Naive thymus-derived CD4-positive, alpha-beta T cell (primary cell): ENCODE measurements around the gene APH1A. TPM values are rescaled to one million over a fixed set of nuclear protein-coding genes. Genes with fewer than 3 reads are reported as not detected.

Source experiments
- ATAC-seq: fragments of 150-1000 bp; cut with Tn5 transposase; 2 replicates; pipeline ENCODE4 v1.10.0; 2021; ENCODE audit warnings: mild to moderate bottlenecking, moderate library complexity
- CTCF ChIA-PET: fragments of 350-600 bp; sonication (Branson Sonifier 250); formaldehyde crosslinking; loops from one replicate; lab custom pipeline; 2021; ENCODE audit warnings: antibody characterized with exemption; lab: Charles Lee
- POLR2A ChIA-PET: fragments of 350-600 bp; sonication (Branson Sonifier 250); formaldehyde crosslinking; loops from one replicate; lab custom pipeline; 2021; ENCODE audit warnings: antibody characterized with exemption, inconsistent platforms; lab: Charles Lee
- DNase-seq, 9 donors: peaks; one replicate each; pipeline versions ENCODE4 v3.0.0 to v3.0.0-alpha.2; 2020 to 2022; ENCODE audit warnings: mixed read lengths in 1 of 9
- H3K27ac ChIP-seq: one replicate; pipeline ENCODE4 v1.7.0; 2013; ENCODE audit warnings: mild to moderate bottlenecking, low read depth, low read length, moderate library complexity
- H3K27me3 ChIP-seq, 2 donors: one replicate each; pipeline ENCODE4 v1.7.0; 2013; ENCODE audit warnings: low read length in 2 of 2, mild to moderate bottlenecking in 2 of 2, moderate library complexity in 2 of 2; ENCODE audit not compliant: control insufficient read depth in 2 of 2, insufficient read depth in 2 of 2
- H3K36me3 ChIP-seq, 3 experiments: 1 replicate in 2 of 3; 2 replicates in 1 of 3; pipeline ENCODE4 v1.7.0; 2013; ENCODE audit warnings: low read length in 3 of 3, mild to moderate bottlenecking in 3 of 3, moderate library complexity in 1 of 3; ENCODE audit not compliant: insufficient read depth in 3 of 3, control insufficient read depth in 2 of 3
- H3K4me1 ChIP-seq, 2 donors: one replicate each; pipeline ENCODE4 v1.7.0; 2013; ENCODE audit warnings: low read length in 2 of 2, mild to moderate bottlenecking in 2 of 2, moderate library complexity in 1 of 2; ENCODE audit not compliant: control insufficient read depth in 2 of 2, insufficient read depth in 2 of 2
- H3K4me3 ChIP-seq: 2 replicates; pipeline ENCODE4 v1.7.0; 2013; ENCODE audit warnings: mild to moderate bottlenecking, low read length
- H3K9me3 ChIP-seq, 3 experiments: 1 replicate in 2 of 3; 2 replicates in 1 of 3; pipeline ENCODE4 v1.7.0; 2013; ENCODE audit warnings: low read length in 3 of 3; ENCODE audit not compliant: control insufficient read depth in 2 of 3
- H3K27ac Mint-ChIP-seq, 9 donors: one replicate each; pipeline ENCODE4 v1.8.0; 2020 to 2022; ENCODE audit warnings: mixed read lengths in 9 of 9, mild to moderate bottlenecking in 8 of 9, moderate library complexity in 5 of 9, inconsistent platforms in 2 of 9
- H3K27me3 Mint-ChIP-seq, 5 donors: one replicate each; pipeline ENCODE4 v1.8.0; 2021 to 2022; ENCODE audit warnings: mixed read lengths in 5 of 5, mild to moderate bottlenecking in 1 of 5
- H3K36me3 Mint-ChIP-seq, 5 donors: one replicate each; pipeline ENCODE4 v1.8.0; 2020 to 2022; ENCODE audit warnings: mixed read lengths in 5 of 5, mild to moderate bottlenecking in 3 of 5, inconsistent platforms in 1 of 5
- H3K4me1 Mint-ChIP-seq, 7 donors: one replicate each; pipeline ENCODE4 v1.8.0; 2020 to 2022; ENCODE audit warnings: mixed read lengths in 7 of 7, mild to moderate bottlenecking in 3 of 7, inconsistent platforms in 1 of 7
- H3K4me3 Mint-ChIP-seq, 10 donors: one replicate each; pipeline ENCODE4 v1.8.0; 2020 to 2022; ENCODE audit warnings: mild to moderate bottlenecking in 10 of 10, mixed read lengths in 10 of 10, moderate library complexity in 6 of 10, inconsistent platforms in 2 of 10
- H3K9me3 Mint-ChIP-seq, 11 donors: one replicate each; pipeline ENCODE4 v1.8.0; 2020 to 2022; ENCODE audit warnings: mixed read lengths in 11 of 11, mild to moderate bottlenecking in 4 of 11, inconsistent platforms in 1 of 11, moderate library complexity in 1 of 11
- intact Hi-C, 2 donors: fragments of 100-400 bp; cut with micrococcal nuclease; formaldehyde crosslinking; loops; one replicate each; pipeline ENCODE4 v1.15.1; 2023
- polyA plus RNA-seq, 2 donors: library from polyadenylated mRNA; unstranded; fragments of 300-500 nt; fragmentation: Illumina TruSeq; gene quantifications; one replicate each; pipeline ENCODE4 v1.2.3, GENCODE V29; 2021
- total RNA-seq, 6 experiments: library from RNA in 5 of 6; stranded (reverse) in 5 of 6; gene quantifications; 1 replicate in 5 of 6; 2 replicates in 1 of 6; pipeline ENCODE4 v1.2.3 and lab custom pipeline; 2021 to 2026

APH1A gene
- total and polyA plus RNA-seq, 7 experiments from 2014 or later = 70.7 to 143 (median 121) TPM

DNA sequence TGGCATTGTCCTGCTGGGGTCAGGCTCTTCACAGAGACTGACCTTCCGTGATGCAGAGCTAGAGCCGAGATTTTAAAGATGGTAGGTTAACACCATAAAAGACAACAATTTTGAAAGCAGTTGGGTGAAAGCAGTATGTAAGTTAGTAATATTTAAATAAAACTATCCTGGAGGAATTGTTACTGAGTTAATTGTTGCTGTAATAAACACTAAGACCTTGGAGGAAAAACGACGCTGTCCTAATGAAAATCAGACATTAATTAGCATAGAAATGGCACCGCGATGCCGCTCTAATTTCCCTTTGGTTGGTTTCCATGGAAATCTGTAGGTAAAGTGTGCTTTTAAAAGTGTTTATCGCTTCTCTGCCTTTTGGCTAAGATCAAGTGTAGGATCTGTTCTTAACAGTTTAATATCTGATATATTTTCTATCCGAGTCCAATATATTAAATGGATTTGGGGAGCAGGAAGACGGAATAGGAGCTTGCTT lies 32.2 kb downstream of the APH1A start:
- Mint-ChIP-seq H3K27ac (peak overlapping the region in 2 of 9 donors; percentile 13 to 32), H3K9me3 (no peaks in the 10 kb centered on the region), H3K27me3 (peaks cover 0 to 4% (median 0%) of the 10 kb centered on the region in 5 donors), H3K36me3 (peaks cover 0 to 6% (median 0%) of the 10 kb centered on the region in 5 donors), H3K4me1 (peaks cover 11 to 22% (median 18%) of the 10 kb centered on the region in 7 donors), H3K4me3 (peak overlapping the region in 2 of 10 donors; percentile 10 to 60)
- intact Hi-C loops = loop anchor here (1.0 to 10.0 kb wide), 14 partner anchors 32 to 820 kb away; partner anchors contain the start of genes MRPS21 (in 2 of the 2), APH1A (in 1 of the 2), ARNT (in 1 of the 2) and CIART (in 1 of the 2)
- Histone ChIP-seq H3K36me3 (peaks cover 0 to 12% (median 0%) of the 10 kb centered on the region in 3 experiments), H3K4me3 (peak overlapping the region; percentile 98), H3K27ac (peak overlapping the region; percentile 59), H3K4me1 (peaks cover 0 to 7% of the 10 kb centered on the region in 2 donors), H3K27me3 (no peaks in the 10 kb centered on the region), H3K9me3 (no peaks in the 10 kb centered on the region)
- POLR2A ChIA-PET = interaction anchor here (0.8 to 3.8 kb wide), 4 partner anchors 10 to 127 kb away, joined by 3 to 21 read pairs (median 12); partner anchors contain the start of gene RPRD2
- no peak for DNase-seq
- CTCF ChIA-PET = no interaction called here
- ATAC-seq = no peak

DNA sequence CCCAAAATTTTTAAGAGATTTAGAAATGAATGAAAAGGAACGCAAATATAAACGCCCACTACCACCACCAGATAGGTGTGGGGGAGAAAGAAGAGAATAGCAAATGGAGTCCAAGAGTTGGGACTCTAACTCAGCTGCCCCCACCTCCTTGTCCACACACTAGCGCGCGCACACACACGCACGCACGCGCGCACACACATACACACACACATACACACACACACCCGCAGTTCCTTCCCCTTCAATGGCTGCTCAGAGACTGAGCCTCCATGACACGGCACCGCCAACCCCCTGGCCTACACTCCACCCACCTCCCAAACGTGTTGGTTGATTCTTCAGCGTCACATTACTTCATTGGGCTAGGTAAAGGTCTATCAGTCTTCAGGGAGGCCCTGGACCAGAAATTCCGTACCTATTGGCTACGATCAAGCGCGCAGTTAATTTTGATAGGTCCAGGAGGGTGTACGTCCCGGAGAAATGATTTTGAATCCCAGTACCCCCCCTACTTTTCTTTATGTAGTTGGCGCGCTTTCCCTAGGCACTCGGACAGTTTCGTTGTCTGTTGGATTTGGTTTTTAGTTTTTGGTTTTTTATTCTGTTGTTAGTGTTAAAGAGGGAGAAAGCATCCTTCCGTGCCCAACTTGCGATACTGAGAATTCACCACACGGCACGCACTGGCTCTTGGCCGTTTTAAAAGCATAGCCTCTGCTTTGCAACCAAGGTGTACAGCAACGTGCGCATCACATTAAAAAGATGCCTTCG lies 32.8 kb downstream of the APH1A start, which contains the start of gene ANP32E:
ANP32E (minus strand) TSS at position 261 of the 762 bp plus-strand sequence. CDS start 326 bp downstream, outside the sequence.
- H3K9me3 ChIP-seq = no peaks in the 10 kb centered on the region
- DNase-seq (peak; percentile 75 to 99 (median 98)), ATAC-seq (peak; percentile 94)
- peaks cover 0 to 12% (median 0%) of the 10 kb centered on the region in 3 experiments for H3K36me3 ChIP-seq
- no peaks in the 10 kb centered on the region for H3K27me3 ChIP-seq
- Mint-ChIP-seq H3K4me1 (peaks cover 11 to 22% (median 18%) of the 10 kb centered on the region in 7 donors), H3K36me3 (peaks cover 0 to 6% (median 0%) of the 10 kb centered on the region in 5 donors), H3K4me3 (peak within 1 kb of the TSS in 3 of 10 donors; percentile 10 to 93 (median 60)), H3K27me3 (peaks cover 0 to 4% (median 0%) of the 10 kb centered on the region in 5 donors), H3K9me3 (no peaks in the 10 kb centered on the region), H3K27ac (peak within 1 kb of the TSS in 4 of 9 donors; percentile 97 to 99 (median 98))
- CTCF ChIA-PET = interaction anchor here (0.9 kb wide), 1 partner anchor 21 kb away, joined by 3 read pairs; no protein-coding TSS in a partner anchor
- H3K4me1 ChIP-seq = peaks cover 0 to 7% of the 10 kb centered on the region in 2 donors
- intact Hi-C loops = loop anchor here (1.0 to 10.0 kb wide), 15 partner anchors 32 to 821 kb away; partner anchors contain the start of genes MRPS21 (in 2 of the 2), APH1A (in 1 of the 2), ARNT (in 1 of the 2) and CIART (in 1 of the 2)
- H3K4me3 ChIP-seq = peak within 1 kb of the TSS; percentile 98
- peak within 1 kb of the TSS; percentile 97 for H3K27ac ChIP-seq
- POLR2A ChIA-PET = interaction anchor here (0.6 to 3.9 kb wide), 15 partner anchors 10 to 465 kb away, joined by 3 to 28 read pairs (median 4); partner anchors contain the start of genes PLEKHO1 and RPRD2

DNA sequence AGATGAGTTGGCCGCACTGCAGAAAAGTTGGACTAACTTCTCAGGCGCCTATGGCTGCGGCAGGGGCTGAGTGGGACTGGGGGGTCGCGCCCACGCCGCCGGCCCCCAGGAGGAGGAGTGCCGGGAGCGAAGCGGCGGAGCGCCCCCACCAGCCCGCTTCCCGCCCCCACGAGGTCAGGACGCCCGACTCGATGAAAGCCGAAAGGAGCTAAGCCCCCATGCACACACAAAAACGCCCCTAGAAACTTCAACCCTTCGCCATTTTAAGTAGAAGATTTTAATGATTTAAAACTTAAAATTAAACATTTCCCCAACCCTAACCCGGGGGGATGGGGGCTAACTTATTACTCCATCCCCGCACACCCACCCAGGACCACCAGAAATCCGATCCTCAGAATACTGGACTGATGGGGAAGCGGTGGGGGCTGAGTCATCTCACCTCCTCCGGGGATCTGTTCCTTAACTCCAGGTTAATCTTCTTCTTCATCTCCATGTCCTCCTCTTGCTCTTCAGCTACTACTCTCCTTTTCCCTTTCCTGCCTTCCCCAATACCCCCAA lies 33.4 kb downstream of the APH1A start:
- intact Hi-C loops = loop anchor here in 1 of 2 donors (2.0 to 10.0 kb wide), 2 partner anchors 85 to 219 kb away; no protein-coding TSS in a partner anchor
- Mint-ChIP-seq H3K9me3 (no peaks in the 10 kb centered on the region), H3K36me3 (peaks cover 0 to 6% (median 0%) of the 10 kb centered on the region in 5 donors), H3K27me3 (peaks cover 0 to 2% (median 0%) of the 10 kb centered on the region in 5 donors), H3K4me1 (peaks cover 11 to 22% (median 18%) of the 10 kb centered on the region in 7 donors), H3K4me3 (no peak overlapping the region), H3K27ac (no peak overlapping the region)
- POLR2A ChIA-PET = interaction anchor here (0.6 to 3.9 kb wide), 14 partner anchors 21 to 645 kb away, joined by 3 to 28 read pairs (median 4); partner anchors contain the start of genes PLEKHO1 and RPRD2
- peaks cover 0 to 7% of the 10 kb centered on the region in 2 donors for H3K4me1 ChIP-seq
- no peaks in the 10 kb centered on the region for H3K9me3 ChIP-seq
- ATAC-seq (no peak), DNase-seq (peak in 6 of 9 donors; percentile 18 to 37 (median 32))
- peak overlapping the region; percentile 97 for H3K27ac ChIP-seq
- H3K4me3 ChIP-seq = peak overlapping the region; percentile 98
- peaks cover 0 to 12% (median 0%) of the 10 kb centered on the region in 3 experiments for H3K36me3 ChIP-seq
- CTCF ChIA-PET = interaction anchor here (0.9 kb wide), 1 partner anchor 21 kb away, joined by 3 read pairs; no protein-coding TSS in a partner anchor
- H3K27me3 ChIP-seq = no peaks in the 10 kb centered on the region

DNA sequence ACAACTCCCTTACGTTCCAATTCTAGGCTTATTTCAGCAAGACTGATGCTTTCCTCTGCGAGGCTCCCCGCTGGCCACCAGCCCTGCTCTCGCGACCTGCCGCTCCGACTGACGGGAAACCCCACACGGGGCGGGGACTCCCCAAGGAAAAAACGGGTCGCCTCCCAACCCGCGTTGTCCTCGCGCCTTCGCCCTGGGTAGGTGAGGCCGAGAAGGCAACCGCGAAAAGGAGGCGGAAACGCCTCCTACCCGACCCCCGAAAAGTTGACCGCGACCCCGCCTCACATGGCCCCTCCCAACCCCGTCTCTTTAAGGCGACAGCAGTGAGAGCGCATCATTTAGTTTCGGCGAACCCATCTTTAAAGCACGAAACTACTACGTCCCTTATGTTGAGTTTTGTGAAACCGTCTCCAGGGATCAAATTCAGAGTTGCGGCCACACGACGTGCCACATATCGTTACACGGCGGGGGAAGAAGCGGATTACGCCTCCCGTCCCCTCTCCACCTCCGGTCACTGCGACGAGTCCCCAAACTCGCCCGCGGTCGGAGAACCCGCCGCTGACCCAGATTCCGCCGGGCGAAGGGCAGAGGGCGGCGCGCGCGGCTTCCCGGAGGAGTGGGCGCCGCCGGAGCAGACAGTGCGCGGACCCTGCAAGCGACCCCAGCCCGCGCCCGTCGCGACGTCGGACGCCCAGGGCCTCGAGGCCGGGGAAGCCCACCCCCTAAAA lies 34.1 kb downstream of the APH1A start:
- Mint-ChIP-seq H3K27ac (peak overlapping the region in 4 of 9 donors; percentile 97 to 99 (median 98)), H3K27me3 (peaks cover 0 to 2% (median 0%) of the 10 kb centered on the region in 5 donors), H3K4me3 (peak overlapping the region in 1 of 10 donors; percentile 93), H3K36me3 (peaks cover 0 to 7% (median 0%) of the 10 kb centered on the region in 5 donors), H3K4me1 (peaks cover 11 to 19% (median 18%) of the 10 kb centered on the region in 7 donors), H3K9me3 (no peaks in the 10 kb centered on the region)
- Histone ChIP-seq H3K4me3 (peak overlapping the region; percentile 98), H3K36me3 (peaks cover 0 to 12% (median 0%) of the 10 kb centered on the region in 3 experiments), H3K27ac (peak overlapping the region; percentile 97), H3K4me1 (peaks cover 0 to 7% of the 10 kb centered on the region in 2 donors), H3K27me3 (no peaks in the 10 kb centered on the region), H3K9me3 (no peaks in the 10 kb centered on the region)
- ChIA-PET CTCF (interaction anchor here (0.9 kb wide), 2 partner anchors 20 to 21 kb away, joined by 3 to 4 read pairs; no protein-coding TSS in a partner anchor), POLR2A (interaction anchor here (0.6 to 3.9 kb wide), 19 partner anchors 10 to 645 kb away, joined by 3 to 28 read pairs (median 4); partner anchors contain the start of gene RPRD2)
- intact Hi-C loops = loop anchor here (1.0 to 10.0 kb wide), 4 partner anchors 21 to 220 kb away; no protein-coding TSS in a partner anchor
- DNase-seq = peak; percentile 71 to 92 (median 77)
- ATAC-seq = peak; percentile 65

DNA sequence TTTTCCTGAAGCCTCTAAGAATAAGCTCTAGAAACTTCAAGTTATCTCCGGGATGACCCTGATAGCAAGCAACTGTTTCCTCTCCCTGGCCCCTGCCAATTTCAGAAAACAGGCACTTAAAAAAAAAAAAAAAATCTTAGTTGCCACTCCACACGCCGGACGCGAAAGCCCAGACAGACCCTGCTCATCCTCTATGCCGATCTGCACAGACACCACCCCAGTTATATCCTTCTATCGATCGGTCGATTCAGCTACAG lies 34.6 kb downstream of the APH1A start:
- ChIA-PET POLR2A (interaction anchor here (0.6 to 3.9 kb wide), 17 partner anchors 9 to 397 kb away, joined by 3 to 28 read pairs (median 4); partner anchors contain the start of gene RPRD2), CTCF (interaction anchor here (0.9 to 1.0 kb wide), 2 partner anchors 22 to 47 kb away, joined by 3 to 4 read pairs; no protein-coding TSS in a partner anchor)
- Mint-ChIP-seq H3K27ac (peak overlapping the region in 4 of 9 donors; percentile 97 to 99 (median 98)), H3K27me3 (no peaks in the 10 kb centered on the region), H3K36me3 (peaks cover 0 to 9% (median 0%) of the 10 kb centered on the region in 5 donors), H3K4me1 (peaks cover 11 to 19% (median 18%) of the 10 kb centered on the region in 7 donors), H3K4me3 (peak overlapping the region in 1 of 10 donors; percentile 93), H3K9me3 (no peaks in the 10 kb centered on the region)
- intact Hi-C loops = loop anchor here (1.0 to 10.0 kb wide), 4 partner anchors 21 to 221 kb away; no protein-coding TSS in a partner anchor
- H3K4me3 ChIP-seq = peak overlapping the region; percentile 98
- H3K27me3 ChIP-seq = no peaks in the 10 kb centered on the region
- ATAC-seq (no peak), DNase-seq (no peak)
- H3K27ac ChIP-seq = peak overlapping the region; percentile 97
- H3K9me3 ChIP-seq = no peaks in the 10 kb centered on the region
- H3K36me3 ChIP-seq = peaks cover 0 to 15% (median 0%) of the 10 kb centered on the region in 3 experiments
- peaks cover 0 to 7% of the 10 kb centered on the region in 2 donors for H3K4me1 ChIP-seq
